ENCODE measurements around the gene SPATS2. TPM values are rescaled to one million over a fixed set of nuclear protein-coding genes. Genes with fewer than 3 reads are reported as not detected.

SPATS2 gene
- total and polyA plus RNA-seq, 7 donors = 6.9 to 32.1 (median 11.7) TPM

- H3K4me1 ChIP-seq = peaks cover 0 to 23% (median 18%) of the 10 kb centered on the region in 4 donors
- H3K9me3 ChIP-seq = no peaks in the 10 kb centered on the region
- intact Hi-C loops (cut with DNase I) = no loop called here
- WGBS, 2 donors = 86 to 89% methylated on average over 7 of the region's 7 CpGs
- peaks cover 21 to 76% (median 64%) of the 10 kb centered on the region in 3 donors for H3K27me3 ChIP-seq
- TF ChIP-seq EP300 (IDR thresholded peaks at IDR 0.05) (no peak), CTCF (IDR thresholded peaks at IDR 0.05) (no peak), POLR2A (IDR thresholded peaks at IDR 0.05) (no peak), POLR2AphosphoS5 (IDR thresholded peaks at IDR 0.05) (no peak)
- H3K36me3 ChIP-seq = no peaks in the 10 kb centered on the region
- no peak overlapping the region for H3K4me3 ChIP-seq
- DNase-seq = peak; percentile 34
- H3K27ac ChIP-seq = no peak overlapping the region
Measured at GRCh38 chr12:49541911-49542505, 174.7 kb downstream of the SPATS2 start.

GRCh38 chr12:49542592-49543160, 175.4 kb downstream of the SPATS2 start:
- no peaks in the 10 kb centered on the region for H3K9me3 ChIP-seq
- H3K4me3 ChIP-seq = no peak overlapping the region
- H3K27me3 ChIP-seq = peaks cover 21 to 70% (median 64%) of the 10 kb centered on the region in 3 donors
- intact Hi-C loops (cut with DNase I) = no loop called here
- H3K36me3 ChIP-seq = no peaks in the 10 kb centered on the region
- peak; percentile 56 for DNase-seq
- H3K4me1 ChIP-seq = peaks cover 0 to 19% (median 13%) of the 10 kb centered on the region in 4 donors
- TF ChIP-seq POLR2AphosphoS5 (IDR thresholded peaks at IDR 0.05) (no peak), EP300 (IDR thresholded peaks at IDR 0.05) (no peak), CTCF (IDR thresholded peaks at IDR 0.05) (no peak), POLR2A (IDR thresholded peaks at IDR 0.05) (no peak)
- 92 to 94% methylated on average over 15 of the region's 15 CpGs for WGBS, 2 donors
- no peak overlapping the region for H3K27ac ChIP-seq

GRCh38 chr12:49543221-49543913, 176.1 kb downstream of the SPATS2 start:
- Histone ChIP-seq H3K9me3 (no peaks in the 10 kb centered on the region), H3K4me1 (peaks cover 0 to 13% (median 8%) of the 10 kb centered on the region in 4 donors), H3K36me3 (no peaks in the 10 kb centered on the region), H3K27me3 (peaks cover 15 to 68% (median 64%) of the 10 kb centered on the region in 3 donors), H3K27ac (no peak overlapping the region), H3K4me3 (no peak overlapping the region)
- 35 to 66% methylated on average over 20 of the region's 20 CpGs for WGBS, 2 donors
- TF ChIP-seq POLR2AphosphoS5 (IDR thresholded peaks at IDR 0.05) = no peak
- no peak for TF ChIP-seq EP300 (IDR thresholded peaks at IDR 0.05)
- no peak for TF ChIP-seq POLR2A (IDR thresholded peaks at IDR 0.05)
- TF ChIP-seq CTCF (IDR thresholded peaks at IDR 0.05) = no peak
- intact Hi-C loops (cut with DNase I) = no loop called here
- no peak for DNase-seq

- intact Hi-C loops (cut with DNase I) = no loop called here
- H3K36me3 ChIP-seq = no peaks in the 10 kb centered on the region
- H3K4me1 ChIP-seq = peaks cover 0 to 13% (median 10%) of the 10 kb centered on the region in 4 donors
- no peaks in the 10 kb centered on the region for H3K9me3 ChIP-seq
- 41 to 48% methylated on average over 39 of the region's 39 CpGs for WGBS, 2 donors
- no peak for DNase-seq
- no peak for TF ChIP-seq EP300 (IDR thresholded peaks at IDR 0.05)
- TF ChIP-seq POLR2A (IDR thresholded peaks at IDR 0.05) = no peak
- no peak for TF ChIP-seq CTCF (IDR thresholded peaks at IDR 0.05)
- TF ChIP-seq POLR2AphosphoS5 (IDR thresholded peaks at IDR 0.05) = no peak
- H3K4me3 ChIP-seq = no peak overlapping the region
- H3K27me3 ChIP-seq = peaks cover 7 to 68% (median 60%) of the 10 kb centered on the region in 3 donors
- H3K27ac ChIP-seq = no peak overlapping the region
Measured at GRCh38 chr12:49543914-49544815, 176.9 kb downstream of the SPATS2 start.

All from sigmoid colon (tissue), 7 donors.